GM12875 (cell line): ENCODE data around the gene CTBP1.
"Not testable (repeated sequence)": the region's sequence is repeated elsewhere in the genome, so short reads cannot be mapped to it uniquely, and the experiment has no call there.

Source experiments
- H3K4me3 ChIP-seq: one replicate; pipeline ENCODE4 v1.5.1; 2011; ENCODE audit warnings: low read depth, low read length, control low read depth
- CTCF ChIP-seq: IDR thresholded peaks from 2 replicates; pipeline ENCODE4 v1.5.1; 2011; ENCODE audit warnings: low read depth, mild to moderate bottlenecking, control low read depth, inconsistent platforms, low read length, moderate library complexity, borderline replicate concordance; ENCODE audit not compliant: insufficient read depth

Gene CTBP1

GRCh38 chr4:1294891-1295290 is 46.0 kb upstream of the CTBP1 start:
- no peak for TF ChIP-seq CTCF
- no peak overlapping the region for H3K4me3 ChIP-seq

- H3K4me3 ChIP-seq = no peak overlapping the region
- TF ChIP-seq CTCF = no peak
These were observed 45.5 kb upstream of the CTBP1 start for GRCh38 chr4:1294424-1294823.

GRCh38 chr4:1293991-1294390 is 45.1 kb upstream of the CTBP1 start:
- H3K4me3 ChIP-seq = no peak overlapping the region
- no peak for TF ChIP-seq CTCF

GRCh38 chr4:1293531-1293941 is 44.6 kb upstream of the CTBP1 start:
- no peak overlapping the region for H3K4me3 ChIP-seq
- TF ChIP-seq CTCF = no peak

- H3K4me3 ChIP-seq = not testable (repeated sequence)
These were observed 43.7 kb upstream of the CTBP1 start for GRCh38 chr4:1292703-1293011.

- H3K4me3 ChIP-seq = no peak overlapping the region
- no peak for TF ChIP-seq CTCF
These were observed 43.2 kb upstream of the CTBP1 start for GRCh38 chr4:1291996-1292702.

- peak overlapping the region; percentile 76 for H3K4me3 ChIP-seq
- no peak for TF ChIP-seq CTCF
These were observed 42.2 kb upstream of the CTBP1 start for GRCh38 chr4:1291091-1291490.

- TF ChIP-seq CTCF = no peak
- H3K4me3 ChIP-seq = peak overlapping the region; percentile 76
These were observed 41.4 kb upstream of the CTBP1 start for GRCh38 chr4:1290165-1290977.
